ENCODE results near the gene PTCRA.

- TF ChIP-seq REST (IDR thresholded peaks at IDR 0.05; ENCODE audit: unreplicated experiment), result no peak
- no peak for TF ChIP-seq EZH2 (IDR thresholded peaks at IDR 0.05; ENCODE audit: low read depth, unreplicated experiment)
- TF ChIP-seq CTCF (conservative IDR thresholded peaks at IDR 0.05; ENCODE audit: low read depth in 2 of 2), result no peak
- TF ChIP-seq ZNF114 (CRISPR knock-in tag; IDR thresholded peaks at IDR 0.05), result no peak
Measured at GRCh38 chr6:42962096-42962495, 46.2 kb downstream of the PTCRA start.
